HepG2 (cell line): Measurements from ENCODE around the gene TMTC3.

Source experiments
- DNMT1 ChIP-seq: sonication (generic); formaldehyde crosslinking; IDR thresholded peaks from 2 replicates; pipeline ENCODE4 v1.5.1; 2020; ENCODE audit warnings: mild to moderate bottlenecking, missing genetic modification reagents
- MIER3 ChIP-seq: IDR thresholded peaks from 2 replicates; pipeline ENCODE4 v1.6.1; 2016; ENCODE audit warnings: missing compliant biosample characterization, borderline replicate concordance
- PAWR ChIP-seq: sonication (generic); formaldehyde crosslinking; IDR thresholded peaks from 2 replicates; pipeline ENCODE4 v1.4.0; 2020; ENCODE audit warnings: missing genetic modification reagents, mild to moderate bottlenecking, borderline replicate concordance
- PHF8 ChIP-seq: sonication (generic); formaldehyde crosslinking; IDR thresholded peaks from 2 replicates; pipeline ENCODE4 v1.5.0; 2020; ENCODE audit warnings: missing genetic modification reagents
- SMYD3 ChIP-seq: sonication (generic); formaldehyde crosslinking; IDR thresholded peaks from 2 replicates; pipeline ENCODE4 v1.8.1; 2023; ENCODE audit warnings: mild to moderate bottlenecking, missing genetic modification reagents
- ZFP1 ChIP-seq: IDR thresholded peaks from 2 replicates; pipeline ENCODE4 v1.6.1; 2016
- ZNF33B ChIP-seq: sonication (generic); formaldehyde crosslinking; IDR thresholded peaks from 2 replicates; pipeline ENCODE4 v1.5.1; 2020; ENCODE audit warnings: mild to moderate bottlenecking, missing genetic modification reagents
- ZNF556 ChIP-seq: sonication (generic); formaldehyde crosslinking; IDR thresholded peaks from 2 replicates; pipeline ENCODE4 v1.4.0; 2020; ENCODE audit warnings: mild to moderate bottlenecking, missing genetic modification reagents, borderline replicate concordance
- ZNF614 ChIP-seq: IDR thresholded peaks from 2 replicates; pipeline ENCODE4 v1.6.1; 2018; ENCODE audit warnings: missing biosample characterization, missing genetic modification reagents, inconsistent platforms, borderline replicate concordance
- ZNF672 ChIP-seq: sonication (generic); formaldehyde crosslinking; IDR thresholded peaks from 2 replicates; pipeline ENCODE4 v1.8.1; 2022; ENCODE audit warnings: missing genetic modification reagents
- ZNF878 ChIP-seq: sonication (generic); formaldehyde crosslinking; IDR thresholded peaks from 2 replicates; pipeline ENCODE4 v1.8.1; 2023; ENCODE audit warnings: mild to moderate bottlenecking, missing genetic modification reagents, moderate library complexity
- TF ChIP-seq, protein P1 (sequence below): IDR thresholded peaks from 2 replicates; pipeline ENCODE4 v1.6.1; 2012; ENCODE audit warnings: low read length, improper control_type of control experiment
- TF ChIP-seq, protein P2 (sequence below): sonication (generic); formaldehyde crosslinking; IDR thresholded peaks from 2 replicates; pipeline ENCODE4 v1.5.0; 2020; ENCODE audit warnings: missing genetic modification reagents
- TF ChIP-seq, protein P3 (sequence below): sonication (generic); formaldehyde crosslinking; IDR thresholded peaks from 2 replicates; pipeline ENCODE4 v1.5.0; 2020; ENCODE audit warnings: mild to moderate bottlenecking, missing genetic modification reagents, moderate library complexity

DNA sequence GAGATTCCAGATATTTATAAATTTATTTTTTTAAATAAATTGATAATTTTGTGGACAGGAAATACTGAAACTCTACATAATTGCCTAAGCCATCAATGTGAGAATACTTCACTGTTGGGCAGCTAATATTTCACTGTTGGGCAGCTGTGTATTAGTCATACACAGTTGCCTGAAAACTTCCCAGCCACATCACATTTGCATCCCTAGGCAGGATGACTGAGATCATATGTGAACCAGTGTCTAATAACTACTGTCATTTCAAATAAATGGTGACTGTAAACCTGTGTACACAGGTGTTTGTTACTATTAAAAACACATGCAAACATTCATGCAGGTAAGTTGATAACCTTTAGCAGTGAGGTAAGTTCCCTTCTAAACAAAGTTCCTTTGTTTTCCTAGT, 43.9 kb downstream of the TMTC3 start:
- TF ChIP-seq ZNF878 (CRISPR knock-in tag) (no peak), SMYD3 (CRISPR knock-in tag) (no peak), ZNF614 (CRISPR knock-in tag) (no peak), ZFP1 (no peak), ZNF672 (CRISPR knock-in tag) (no peak), MIER3 (CRISPR knock-in tag) (no peak), ZNF33B (no peak), DNMT1 (no peak), PHF8 (CRISPR knock-in tag) (no peak), PAWR (CRISPR knock-in tag) (no peak), ZNF556 (CRISPR knock-in tag) (no peak)
- TF ChIP-seq, protein P1, sequence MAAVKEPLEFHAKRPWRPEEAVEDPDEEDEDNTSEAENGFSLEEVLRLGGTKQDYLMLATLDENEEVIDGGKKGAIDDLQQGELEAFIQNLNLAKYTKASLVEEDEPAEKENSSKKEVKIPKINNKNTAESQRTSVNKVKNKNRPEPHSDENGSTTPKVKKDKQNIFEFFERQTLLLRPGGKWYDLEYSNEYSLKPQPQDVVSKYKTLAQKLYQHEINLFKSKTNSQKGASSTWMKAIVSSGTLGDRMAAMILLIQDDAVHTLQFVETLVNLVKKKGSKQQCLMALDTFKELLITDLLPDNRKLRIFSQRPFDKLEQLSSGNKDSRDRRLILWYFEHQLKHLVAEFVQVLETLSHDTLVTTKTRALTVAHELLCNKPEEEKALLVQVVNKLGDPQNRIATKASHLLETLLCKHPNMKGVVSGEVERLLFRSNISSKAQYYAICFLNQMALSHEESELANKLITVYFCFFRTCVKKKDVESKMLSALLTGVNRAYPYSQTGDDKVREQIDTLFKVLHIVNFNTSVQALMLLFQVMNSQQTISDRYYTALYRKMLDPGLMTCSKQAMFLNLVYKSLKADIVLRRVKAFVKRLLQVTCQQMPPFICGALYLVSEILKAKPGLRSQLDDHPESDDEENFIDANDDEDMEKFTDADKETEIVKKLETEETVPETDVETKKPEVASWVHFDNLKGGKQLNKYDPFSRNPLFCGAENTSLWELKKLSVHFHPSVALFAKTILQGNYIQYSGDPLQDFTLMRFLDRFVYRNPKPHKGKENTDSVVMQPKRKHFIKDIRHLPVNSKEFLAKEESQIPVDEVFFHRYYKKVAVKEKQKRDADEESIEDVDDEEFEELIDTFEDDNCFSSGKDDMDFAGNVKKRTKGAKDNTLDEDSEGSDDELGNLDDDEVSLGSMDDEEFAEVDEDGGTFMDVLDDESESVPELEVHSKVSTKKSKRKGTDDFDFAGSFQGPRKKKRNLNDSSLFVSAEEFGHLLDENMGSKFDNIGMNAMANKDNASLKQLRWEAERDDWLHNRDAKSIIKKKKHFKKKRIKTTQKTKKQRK: no peak
- TF ChIP-seq, protein P2, sequence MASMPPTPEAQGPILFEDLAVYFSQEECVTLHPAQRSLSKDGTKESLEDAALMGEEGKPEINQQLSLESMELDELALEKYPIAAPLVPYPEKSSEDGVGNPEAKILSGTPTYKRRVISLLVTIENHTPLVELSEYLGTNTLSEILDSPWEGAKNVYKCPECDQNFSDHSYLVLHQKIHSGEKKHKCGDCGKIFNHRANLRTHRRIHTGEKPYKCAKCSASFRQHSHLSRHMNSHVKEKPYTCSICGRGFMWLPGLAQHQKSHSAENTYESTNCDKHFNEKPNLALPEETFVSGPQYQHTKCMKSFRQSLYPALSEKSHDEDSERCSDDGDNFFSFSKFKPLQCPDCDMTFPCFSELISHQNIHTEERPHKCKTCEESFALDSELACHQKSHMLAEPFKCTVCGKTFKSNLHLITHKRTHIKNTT (CRISPR knock-in tag): no peak
- TF ChIP-seq, protein P3, sequence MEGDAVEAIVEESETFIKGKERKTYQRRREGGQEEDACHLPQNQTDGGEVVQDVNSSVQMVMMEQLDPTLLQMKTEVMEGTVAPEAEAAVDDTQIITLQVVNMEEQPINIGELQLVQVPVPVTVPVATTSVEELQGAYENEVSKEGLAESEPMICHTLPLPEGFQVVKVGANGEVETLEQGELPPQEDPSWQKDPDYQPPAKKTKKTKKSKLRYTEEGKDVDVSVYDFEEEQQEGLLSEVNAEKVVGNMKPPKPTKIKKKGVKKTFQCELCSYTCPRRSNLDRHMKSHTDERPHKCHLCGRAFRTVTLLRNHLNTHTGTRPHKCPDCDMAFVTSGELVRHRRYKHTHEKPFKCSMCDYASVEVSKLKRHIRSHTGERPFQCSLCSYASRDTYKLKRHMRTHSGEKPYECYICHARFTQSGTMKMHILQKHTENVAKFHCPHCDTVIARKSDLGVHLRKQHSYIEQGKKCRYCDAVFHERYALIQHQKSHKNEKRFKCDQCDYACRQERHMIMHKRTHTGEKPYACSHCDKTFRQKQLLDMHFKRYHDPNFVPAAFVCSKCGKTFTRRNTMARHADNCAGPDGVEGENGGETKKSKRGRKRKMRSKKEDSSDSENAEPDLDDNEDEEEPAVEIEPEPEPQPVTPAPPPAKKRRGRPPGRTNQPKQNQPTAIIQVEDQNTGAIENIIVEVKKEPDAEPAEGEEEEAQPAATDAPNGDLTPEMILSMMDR (CRISPR knock-in tag): no peak
